Small intestine (tissue), 7 donors: ENCODE measurements around the gene MRPL17. TPM values are rescaled to one million over a fixed set of nuclear protein-coding genes. Genes with fewer than 3 reads are reported as not detected.

Experiments
- DNase-seq, 2 donors: peaks; one replicate each; pipeline versions ENCODE4 v3.0.0 to v3.0.0-alpha.2; 2013
- FAIRE-seq: peaks from 2 replicates; lab custom pipeline; 2012; peaks lifted over from hg19 to GRCh38; lab: Jason Lieb, UNC
- H3K27ac ChIP-seq, 3 donors: one replicate each; pipeline ENCODE4 v1.5.1; 2013; ENCODE audit warnings: low read length in 2 of 3, mild to moderate bottlenecking in 2 of 3, control low read depth in 1 of 3, inconsistent platforms in 1 of 3, low read depth in 1 of 3, moderate library complexity in 1 of 3
- H3K27me3 ChIP-seq, 3 donors: one replicate each; pipeline ENCODE4 v1.6.1; 2013; ENCODE audit warnings: low read length in 3 of 3, inconsistent platforms in 1 of 3; ENCODE audit not compliant: control insufficient read depth in 3 of 3, insufficient read depth in 3 of 3
- H3K36me3 ChIP-seq, 3 donors: one replicate each; pipeline ENCODE4 v1.6.1; 2013; ENCODE audit warnings: low read length in 3 of 3, inconsistent platforms in 1 of 3, low read depth in 1 of 3, mild to moderate bottlenecking in 1 of 3, moderate library complexity in 1 of 3; ENCODE audit not compliant: control insufficient read depth in 3 of 3, insufficient read depth in 2 of 3
- H3K4me1 ChIP-seq, 3 donors: one replicate each; pipeline ENCODE4 v1.6.1; 2013; ENCODE audit warnings: low read length in 2 of 3, inconsistent platforms in 1 of 3, low read depth in 1 of 3, mild to moderate bottlenecking in 1 of 3, moderate library complexity in 1 of 3; ENCODE audit not compliant: control insufficient read depth in 3 of 3, insufficient read depth in 2 of 3
- H3K4me3 ChIP-seq, 3 donors: one replicate each; pipeline ENCODE4 v1.5.1; 2013; ENCODE audit warnings: low read length in 3 of 3, control low read depth in 1 of 3, inconsistent platforms in 1 of 3, low read depth in 1 of 3, mild to moderate bottlenecking in 1 of 3, moderate library complexity in 1 of 3
- H3K9me3 ChIP-seq, 2 donors: one replicate each; pipeline ENCODE4 v1.6.1; 2013; ENCODE audit warnings: low read depth in 1 of 2, low read length in 1 of 2; ENCODE audit not compliant: control insufficient read depth in 2 of 2, insufficient read depth in 1 of 2
- WGBS, 3 donors: extraction: QIAGEN DNeasy Blood & Tissue Kit; methylation state at CpG; one replicate each; pipeline ENCODE4 v1.1.7; 2013; 5-methylcytosine and 5-hydroxymethylcytosine counted together
- polyA plus RNA-seq, 4 donors: library from polyadenylated mRNA; stranded (reverse) in 3 of 4; unstranded in 1 of 4; fragments of 200-250 nt in 3 of 4; fragments of 120-200 nt in 1 of 4; gene quantifications; one replicate each; pipeline versions ENCODE4 v1.2.1 to v1.2.3, GENCODE V29; 2013
- donor health status: healthy with polysubstance abuse.
- donor health status: control.
- donor health status: control.
- donor health status: Bipolar disorder and iron deficiency.
- donor health status: healthy.

The MRPL17 gene
- polyA plus RNA-seq, 4 donors, result 17.8 to 64.5 (median 34.2) TPM

- H3K36me3 ChIP-seq, result peaks cover 0 to 12% (median 2%) of the 10 kb centered on the region in 3 donors
- H3K9me3 ChIP-seq, result no peaks in the 10 kb centered on the region
- H3K27ac ChIP-seq, result no peak overlapping the region
- no peaks in the 10 kb centered on the region for H3K27me3 ChIP-seq
- no peak for FAIRE-seq
- H3K4me1 ChIP-seq, result peaks cover 4 to 9% (median 6%) of the 10 kb centered on the region in 3 donors
- DNase-seq, result no peak
- WGBS, 3 donors, result 38 to 52% (median 39%) methylated on average over 1 of the region's 1 CpG
- H3K4me3 ChIP-seq, result peak overlapping the region in 1 of 3 donors; percentile 85
These were observed 1.6 kb downstream of the MRPL17 start for GRCh38 chr11:6681505-6681904.

GRCh38 chr11:6677018-6677417 is 6.1 kb downstream of the MRPL17 start:
- no peak overlapping the region for H3K4me3 ChIP-seq
- no peaks in the 10 kb centered on the region for H3K9me3 ChIP-seq
- FAIRE-seq (no peak), DNase-seq (no peak)
- peaks cover 3 to 6% (median 3%) of the 10 kb centered on the region in 3 donors for H3K4me1 ChIP-seq
- H3K27me3 ChIP-seq, result no peaks in the 10 kb centered on the region
- no peak overlapping the region for H3K27ac ChIP-seq
- 82 to 85% (median 82%) methylated on average over 3 of the region's 3 CpGs for WGBS, 3 donors
- peaks cover 0 to 11% (median 2%) of the 10 kb centered on the region in 3 donors for H3K36me3 ChIP-seq

DNA sequence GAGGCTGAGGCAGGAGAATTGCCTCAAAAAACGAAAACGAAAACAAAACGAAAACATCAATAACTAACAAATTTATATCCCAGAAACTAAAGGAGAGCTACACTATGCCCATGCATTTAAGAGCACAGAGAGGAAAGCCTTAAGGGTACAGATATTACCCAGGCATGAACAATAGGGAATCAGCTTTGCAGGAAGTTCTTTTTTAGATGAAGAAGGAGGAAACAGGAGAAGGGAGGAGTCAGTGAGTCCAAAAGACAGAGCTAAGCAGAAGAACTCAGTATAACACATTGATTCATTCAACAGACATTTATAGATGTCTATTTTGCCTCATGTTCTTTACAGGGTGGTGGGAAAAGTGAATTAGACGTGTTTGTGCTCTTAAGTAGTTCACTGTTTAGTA is 8.3 kb downstream of the MRPL17 start:
- 87 to 90% (median 88%) methylated on average over 4 of the region's 4 CpGs for WGBS, 3 donors
- Histone ChIP-seq H3K4me1 (no peaks in the 10 kb centered on the region), H3K27ac (no peak overlapping the region), H3K9me3 (no peaks in the 10 kb centered on the region), H3K4me3 (no peak overlapping the region), H3K27me3 (no peaks in the 10 kb centered on the region), H3K36me3 (no peaks in the 10 kb centered on the region)
- no peak for FAIRE-seq
- no peak for DNase-seq

DNA sequence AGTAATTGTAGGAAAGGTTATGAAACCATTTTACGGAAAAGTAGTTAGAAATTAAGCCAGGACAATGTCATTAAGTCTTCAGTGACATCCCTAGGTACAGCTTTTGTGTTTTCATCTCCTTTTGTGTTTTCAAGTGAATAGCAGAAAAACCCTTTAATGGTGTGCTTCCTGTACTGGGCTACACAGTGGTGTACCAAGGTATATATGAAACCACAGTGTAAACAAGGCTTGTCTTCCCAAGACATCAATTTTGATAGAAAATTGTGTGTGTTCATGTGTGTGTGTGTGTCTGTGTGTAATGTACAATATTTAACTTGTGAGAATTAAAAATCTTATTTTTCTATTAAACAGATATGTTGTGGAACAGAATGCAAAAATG is 8.9 kb downstream of the MRPL17 start:
- no peak overlapping the region for H3K27ac ChIP-seq
- no peak overlapping the region for H3K4me3 ChIP-seq
- H3K9me3 ChIP-seq, result no peaks in the 10 kb centered on the region
- FAIRE-seq (no peak), DNase-seq (no peak)
- no peaks in the 10 kb centered on the region for H3K27me3 ChIP-seq
- H3K4me1 ChIP-seq, result no peaks in the 10 kb centered on the region
- WGBS, 3 donors, result 88 to 92% (median 90%) methylated on average over 1 of the region's 1 CpG
- no peaks in the 10 kb centered on the region for H3K36me3 ChIP-seq

GRCh38 chr11:6673523-6674218 is 9.5 kb downstream of the MRPL17 start:
- Histone ChIP-seq H3K9me3 (no peaks in the 10 kb centered on the region), H3K36me3 (no peaks in the 10 kb centered on the region), H3K4me1 (no peaks in the 10 kb centered on the region), H3K4me3 (no peak overlapping the region), H3K27me3 (no peaks in the 10 kb centered on the region), H3K27ac (no peak overlapping the region)
- no peak for DNase-seq
- no peak for FAIRE-seq

- 79 to 88% (median 84%) methylated on average over 2 of the region's 2 CpGs for WGBS, 3 donors
- FAIRE-seq, result no peak
These were observed 11.1 kb downstream of the MRPL17 start for GRCh38 chr11:6671991-6672390.

DNA sequence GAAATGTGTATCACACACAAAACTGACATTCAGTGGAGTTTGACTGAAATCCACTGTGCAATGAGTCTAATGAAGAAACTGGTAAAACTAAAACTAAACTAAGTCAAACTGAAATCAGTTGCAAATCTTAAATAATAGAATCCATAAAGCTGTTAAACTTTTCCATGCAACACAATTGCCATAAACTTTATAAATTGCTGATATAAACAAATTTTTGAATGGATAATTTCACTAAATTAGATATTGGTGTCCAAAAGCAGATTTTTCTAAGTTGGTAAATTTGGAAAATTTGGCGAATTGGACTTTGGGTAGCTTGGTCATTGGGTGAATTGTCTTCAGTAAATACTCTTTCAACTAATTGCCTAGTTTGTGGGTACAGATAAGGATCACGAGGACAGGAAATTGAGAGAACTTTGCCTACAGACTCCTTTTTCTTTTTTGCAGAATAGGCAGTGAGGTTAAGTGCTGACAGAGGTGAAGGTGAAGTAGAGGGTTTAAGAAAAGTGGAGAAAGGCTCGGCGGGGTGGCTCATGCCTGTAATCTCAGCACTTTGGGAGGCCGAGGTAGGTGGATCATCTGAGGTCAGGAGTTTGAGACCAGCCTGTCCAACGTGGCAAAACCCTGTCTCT is 12.8 kb downstream of the MRPL17 start:
- Histone ChIP-seq H3K4me1 (peaks cover 0 to 3% (median 0%) of the 10 kb centered on the region in 3 donors), H3K27ac (no peak overlapping the region), H3K36me3 (no peaks in the 10 kb centered on the region), H3K9me3 (no peaks in the 10 kb centered on the region), H3K4me3 (no peak overlapping the region), H3K27me3 (no peaks in the 10 kb centered on the region)
- WGBS, 3 donors, result 49 to 68% (median 67%) methylated on average over 6 of the region's 6 CpGs
- FAIRE-seq (no peak), DNase-seq (no peak)

More at GRCh38 chr11:6671991-6672390, 11.1 kb downstream of the MRPL17 start:
- no peaks in the 10 kb centered on the region for H3K9me3 ChIP-seq
- no peak overlapping the region for H3K27ac ChIP-seq
- no peaks in the 10 kb centered on the region for H3K27me3 ChIP-seq
- H3K4me1 ChIP-seq, result peaks cover 0 to 3% (median 0%) of the 10 kb centered on the region in 3 donors
- no peaks in the 10 kb centered on the region for H3K36me3 ChIP-seq
- no peak for DNase-seq
- H3K4me3 ChIP-seq, result no peak overlapping the region

DNA sequence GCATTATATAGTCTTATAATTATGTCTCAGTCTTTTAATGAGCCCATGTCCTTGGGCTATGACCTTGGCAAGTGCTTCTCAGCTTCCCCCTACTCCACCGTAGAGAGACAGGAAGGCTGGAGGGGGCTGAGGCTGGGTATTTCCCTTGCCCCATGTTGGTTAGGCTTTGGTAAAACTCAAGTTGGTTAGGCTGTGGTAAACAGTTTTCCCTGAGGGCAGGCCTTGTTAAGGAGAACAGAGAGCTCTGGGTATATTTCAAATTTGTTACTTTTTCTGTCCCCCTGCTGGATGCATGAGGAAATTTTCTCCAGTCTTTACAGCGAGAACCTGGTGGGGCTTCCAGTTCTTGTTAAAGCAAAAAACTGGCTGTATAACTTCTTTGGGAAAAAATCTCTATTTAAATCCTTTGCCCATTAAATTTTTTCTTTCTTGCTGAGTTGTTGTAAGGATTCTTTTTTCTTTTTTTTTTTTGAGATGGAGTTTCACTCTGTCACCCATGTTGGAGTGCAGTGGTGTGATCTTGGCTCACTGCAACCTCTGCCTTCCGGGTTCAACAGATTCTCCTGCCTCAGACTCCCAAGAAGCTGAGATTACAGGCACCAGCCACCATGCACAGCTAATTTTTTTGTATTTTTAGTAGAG is 15.3 kb downstream of the MRPL17 start:
- WGBS, 3 donors, result 65 to 80% (median 74%) methylated on average over 3 of the region's 3 CpGs
- H3K27me3 ChIP-seq, result no peaks in the 10 kb centered on the region
- H3K9me3 ChIP-seq, result no peaks in the 10 kb centered on the region
- no peaks in the 10 kb centered on the region for H3K36me3 ChIP-seq
- no peak for FAIRE-seq
- peak overlapping the region in 1 of 3 donors; percentile 39 for H3K27ac ChIP-seq
- H3K4me3 ChIP-seq, result no peak overlapping the region
- peak; percentile 38 to 41 for DNase-seq
- H3K4me1 ChIP-seq, result peaks cover 0 to 3% (median 0%) of the 10 kb centered on the region in 3 donors
